Type B pancreatic cell (in vitro differentiated cells): ENCODE data around the gene COL2A1. TPM values are rescaled to one million over a fixed set of nuclear protein-coding genes. Genes with fewer than 3 reads are reported as not detected.

Source experiments
- DNase-seq: peaks from one replicate; pipeline ENCODE4 v3.0.0; 2021; ENCODE audit warnings: mixed read lengths; ENCODE audit not compliant: unreplicated experiment; ENCODE audit errors: extremely low spot score
- H3K27ac Mint-ChIP-seq: 2 replicates; pipeline ENCODE4 v1.8.0; 2021; ENCODE audit warnings: mild to moderate bottlenecking, mixed read lengths
- H3K27me3 Mint-ChIP-seq: 2 replicates; pipeline ENCODE4 v1.8.0; 2021; ENCODE audit warnings: mixed read lengths
- H3K36me3 Mint-ChIP-seq: 2 replicates; pipeline ENCODE4 v1.8.0; 2021; ENCODE audit warnings: mixed read lengths
- H3K4me1 Mint-ChIP-seq: one replicate; pipeline ENCODE4 v1.8.0; 2021; ENCODE audit warnings: mixed read lengths; ENCODE audit not compliant: unreplicated experiment
- H3K4me3 Mint-ChIP-seq: 2 replicates; pipeline ENCODE4 v1.8.0; 2021; ENCODE audit warnings: mild to moderate bottlenecking, mixed read lengths
- H3K9me3 Mint-ChIP-seq: 2 replicates; pipeline ENCODE4 v1.8.0; 2021; ENCODE audit warnings: mixed read lengths
- total RNA-seq: library from RNA; stranded (reverse); gene quantifications from 2 replicates; pipeline ENCODE4 v1.2.1, GENCODE V29; 2021; ENCODE audit warnings: low replicate concordance
- TF ChIP-seq, protein P1 (sequence below): fragments of 200-600 bp; sonication (generic); conservative IDR thresholded peaks from 2 replicates; pipeline ENCODE4 v1.5.0; 2021; ENCODE audit warnings: antibody characterized with exemption, mild to moderate bottlenecking

Gene COL2A1
- total RNA-seq, 1 donor from 2014 or later: 227 TPM

DNA sequence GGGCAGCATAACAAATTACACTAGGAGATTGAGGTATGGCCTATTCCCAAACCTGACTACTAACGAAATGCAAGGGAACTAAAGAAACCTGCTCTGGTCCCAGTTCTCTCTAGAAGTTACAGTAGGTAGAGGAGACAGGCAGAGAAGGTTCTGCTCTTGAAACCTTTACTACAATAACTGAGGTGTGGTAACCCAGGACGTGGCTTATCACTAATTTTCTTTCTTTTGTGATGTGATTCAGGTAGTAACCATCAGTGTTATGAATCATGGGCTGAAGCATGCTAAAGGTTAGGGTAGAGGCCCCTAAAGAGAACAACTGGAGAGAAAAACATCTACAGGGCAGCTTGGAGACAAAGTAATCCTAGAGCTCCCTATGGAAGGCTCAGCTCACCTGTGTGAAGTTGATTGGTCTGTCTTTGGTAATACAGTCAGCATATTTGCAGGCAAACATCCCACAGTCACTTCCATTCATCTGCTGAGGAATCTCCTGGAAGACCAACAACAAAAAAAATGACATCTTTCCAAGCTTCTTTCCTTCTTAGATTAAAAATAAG, 41.8 kb upstream of the COL2A1 start:
- Mint-ChIP-seq H3K9me3 (no peaks in the 10 kb centered on the region), H3K4me3 (no peak overlapping the region), H3K27ac (no peak overlapping the region), H3K36me3 (peaks cover 36% of the 10 kb centered on the region), H3K4me1 (no peaks in the 10 kb centered on the region), H3K27me3 (no peaks in the 10 kb centered on the region)
- TF ChIP-seq, protein P1, sequence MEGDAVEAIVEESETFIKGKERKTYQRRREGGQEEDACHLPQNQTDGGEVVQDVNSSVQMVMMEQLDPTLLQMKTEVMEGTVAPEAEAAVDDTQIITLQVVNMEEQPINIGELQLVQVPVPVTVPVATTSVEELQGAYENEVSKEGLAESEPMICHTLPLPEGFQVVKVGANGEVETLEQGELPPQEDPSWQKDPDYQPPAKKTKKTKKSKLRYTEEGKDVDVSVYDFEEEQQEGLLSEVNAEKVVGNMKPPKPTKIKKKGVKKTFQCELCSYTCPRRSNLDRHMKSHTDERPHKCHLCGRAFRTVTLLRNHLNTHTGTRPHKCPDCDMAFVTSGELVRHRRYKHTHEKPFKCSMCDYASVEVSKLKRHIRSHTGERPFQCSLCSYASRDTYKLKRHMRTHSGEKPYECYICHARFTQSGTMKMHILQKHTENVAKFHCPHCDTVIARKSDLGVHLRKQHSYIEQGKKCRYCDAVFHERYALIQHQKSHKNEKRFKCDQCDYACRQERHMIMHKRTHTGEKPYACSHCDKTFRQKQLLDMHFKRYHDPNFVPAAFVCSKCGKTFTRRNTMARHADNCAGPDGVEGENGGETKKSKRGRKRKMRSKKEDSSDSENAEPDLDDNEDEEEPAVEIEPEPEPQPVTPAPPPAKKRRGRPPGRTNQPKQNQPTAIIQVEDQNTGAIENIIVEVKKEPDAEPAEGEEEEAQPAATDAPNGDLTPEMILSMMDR: no peak
- DNase-seq: no peak

DNA sequence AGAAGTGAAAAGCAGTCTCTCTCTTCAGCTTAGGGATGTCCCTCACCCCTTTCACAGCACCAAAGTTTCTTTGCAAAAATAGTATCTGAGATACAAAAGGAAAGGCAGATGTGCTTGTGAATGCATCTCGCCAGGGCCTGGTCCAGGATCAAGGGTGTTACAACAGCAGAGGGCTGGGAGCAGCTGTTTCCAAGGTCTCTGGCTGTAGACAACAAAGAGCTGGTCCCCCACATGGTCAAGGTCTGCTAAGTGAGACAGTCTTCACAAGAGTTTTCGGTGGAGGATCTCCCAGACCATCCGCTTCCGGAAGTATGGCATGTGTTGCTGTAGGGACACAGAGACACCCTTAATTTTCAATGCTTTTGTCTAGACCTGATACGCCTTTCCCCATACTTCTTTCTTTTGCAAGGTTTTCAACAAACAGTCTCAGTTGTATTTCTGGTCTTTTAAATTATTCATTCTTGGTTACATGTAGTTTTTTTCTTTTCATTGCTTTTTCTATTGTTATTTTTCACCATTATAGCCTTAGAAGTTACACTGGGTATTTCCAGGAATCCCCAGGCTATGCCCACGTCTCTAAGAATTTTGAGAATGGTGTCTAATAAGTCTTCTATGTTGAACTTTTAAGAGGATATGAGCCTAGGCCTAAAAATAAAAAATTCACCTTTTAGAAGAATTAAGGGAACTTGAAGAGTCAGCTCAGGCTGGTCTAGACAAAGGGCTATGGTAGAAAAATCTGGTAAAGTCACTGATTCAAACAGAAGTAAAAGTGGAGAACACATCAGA, 41.0 kb upstream of the COL2A1 start:
- no peak overlapping the region for H3K27ac Mint-ChIP-seq
- H3K9me3 Mint-ChIP-seq: no peaks in the 10 kb centered on the region
- TF ChIP-seq, protein P1: no peak

DNA sequence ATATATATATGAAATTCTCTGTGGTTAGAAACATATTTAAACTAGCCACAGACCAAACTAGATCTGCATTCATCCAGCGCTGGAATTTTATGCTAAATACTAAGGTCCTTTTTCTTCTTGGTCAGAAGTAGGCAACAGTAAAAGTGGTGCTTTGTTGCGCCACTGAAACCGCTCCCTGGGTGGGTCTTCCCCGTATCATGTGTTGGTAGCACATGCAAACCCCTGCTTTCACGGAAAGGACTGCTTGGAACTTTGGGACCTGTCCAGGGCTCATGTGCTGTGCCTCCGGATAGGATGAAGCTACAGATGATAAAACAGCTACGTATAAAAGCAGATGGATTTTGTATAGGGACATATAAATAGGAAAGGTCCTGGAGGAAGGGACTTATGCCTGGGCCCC, 40.1 kb upstream of the COL2A1 start:
- DNase-seq: no peak
- Mint-ChIP-seq H3K4me3 (no peak overlapping the region), H3K27me3 (no peaks in the 10 kb centered on the region), H3K27ac (no peak overlapping the region), H3K9me3 (no peaks in the 10 kb centered on the region), H3K4me1 (no peaks in the 10 kb centered on the region), H3K36me3 (peaks cover 36% of the 10 kb centered on the region)
- TF ChIP-seq, protein P1: no peak

More for the DNA sequence above, 41.0 kb upstream of the COL2A1 start:
- peaks cover 36% of the 10 kb centered on the region for H3K36me3 Mint-ChIP-seq
- no peaks in the 10 kb centered on the region for H3K4me1 Mint-ChIP-seq
- no peak overlapping the region for H3K4me3 Mint-ChIP-seq
- no peak for DNase-seq
- no peaks in the 10 kb centered on the region for H3K27me3 Mint-ChIP-seq

DNA sequence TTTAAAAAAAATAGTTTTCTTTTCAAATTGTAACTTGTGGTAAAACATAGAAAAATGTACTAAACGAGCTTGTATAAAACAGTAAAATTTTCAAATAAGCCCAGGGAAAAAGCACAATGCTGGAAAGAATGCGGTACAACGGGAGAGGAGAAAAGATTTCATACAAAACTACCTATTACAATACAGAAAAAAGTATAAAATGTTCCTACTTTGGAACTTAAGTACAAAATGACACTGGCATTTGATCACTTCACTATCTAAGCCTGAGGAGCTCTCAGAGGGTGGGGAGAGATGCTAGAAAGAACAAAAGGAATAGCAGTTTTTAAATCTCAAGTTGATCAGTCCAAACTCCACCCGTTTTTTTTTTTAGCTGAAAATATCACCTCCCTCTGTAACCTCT, 39.5 kb upstream of the COL2A1 start:
- H3K4me3 Mint-ChIP-seq: no peak overlapping the region
- H3K4me1 Mint-ChIP-seq: no peaks in the 10 kb centered on the region
- no peaks in the 10 kb centered on the region for H3K9me3 Mint-ChIP-seq
- H3K27ac Mint-ChIP-seq: no peak overlapping the region
- TF ChIP-seq, protein P1: no peak
- H3K27me3 Mint-ChIP-seq: no peaks in the 10 kb centered on the region
- DNase-seq: no peak
- H3K36me3 Mint-ChIP-seq: peaks cover 31% of the 10 kb centered on the region

DNA sequence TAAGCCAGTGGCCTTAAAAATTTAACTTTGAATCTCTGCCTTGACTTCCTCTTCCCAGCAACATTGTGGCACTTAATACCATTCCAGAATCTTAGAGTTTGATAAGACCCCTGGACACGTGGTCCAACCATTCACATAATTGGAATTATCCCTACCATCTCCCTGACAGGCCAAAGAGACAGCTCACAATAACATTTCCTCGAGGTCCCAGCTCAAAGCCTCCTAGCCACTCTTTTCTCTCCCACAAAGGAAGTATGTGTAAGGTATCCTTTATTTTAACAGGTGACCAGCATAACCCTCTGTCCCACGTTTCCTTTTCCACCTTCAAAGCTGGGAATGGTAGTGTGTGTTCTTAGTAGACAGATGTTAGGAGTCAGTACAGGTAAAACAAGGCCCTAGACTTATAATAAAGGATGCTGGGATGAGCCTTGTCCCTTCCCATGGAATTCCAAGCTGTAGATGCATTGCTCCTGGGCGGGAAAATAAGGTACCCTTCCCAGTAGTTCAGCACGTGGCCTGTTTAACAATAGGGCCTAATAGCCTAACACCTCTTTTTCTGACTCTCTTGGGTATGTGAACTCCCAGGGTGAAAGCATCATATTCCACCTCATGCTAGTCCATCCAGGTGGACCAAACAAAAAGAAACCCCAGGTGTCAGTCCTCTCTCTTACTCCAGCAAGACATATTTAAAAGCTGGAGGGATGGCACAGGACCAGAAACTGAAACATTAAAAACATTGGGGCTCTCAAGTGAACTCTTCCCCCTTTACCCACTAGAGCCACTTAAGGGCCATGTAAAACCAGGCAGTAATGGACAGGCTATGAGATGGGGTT, 37.5 kb upstream of the COL2A1 start:
- no peaks in the 10 kb centered on the region for H3K27me3 Mint-ChIP-seq

More for the DNA sequence above, 37.5 kb upstream of the COL2A1 start:
- Mint-ChIP-seq H3K36me3 (peaks cover 23% of the 10 kb centered on the region), H3K4me3 (no peak overlapping the region), H3K27ac (no peak overlapping the region), H3K9me3 (peaks cover 7% of the 10 kb centered on the region), H3K4me1 (peaks cover 13% of the 10 kb centered on the region)
- DNase-seq: no peak
- TF ChIP-seq, protein P1: no peak
